ENCODE measurements around the gene ZBTB39. TPM values are rescaled to one million over a fixed set of nuclear protein-coding genes. Genes with fewer than 3 reads are reported as not detected.

Gene ZBTB39
- total RNA-seq, 1 experiment from 2014 or later: 31.2 TPM

GRCh38 chr12:56951582-56952339 lies 54.6 kb downstream of the ZBTB39 start:
- no peaks in the 10 kb centered on the region for H3K4me1 Mint-ChIP-seq
- H2BK5ac ChIP-seq (ENCODE audit: insufficient read length, low read length): no peak overlapping the region
- TF ChIP-seq, protein P1, sequence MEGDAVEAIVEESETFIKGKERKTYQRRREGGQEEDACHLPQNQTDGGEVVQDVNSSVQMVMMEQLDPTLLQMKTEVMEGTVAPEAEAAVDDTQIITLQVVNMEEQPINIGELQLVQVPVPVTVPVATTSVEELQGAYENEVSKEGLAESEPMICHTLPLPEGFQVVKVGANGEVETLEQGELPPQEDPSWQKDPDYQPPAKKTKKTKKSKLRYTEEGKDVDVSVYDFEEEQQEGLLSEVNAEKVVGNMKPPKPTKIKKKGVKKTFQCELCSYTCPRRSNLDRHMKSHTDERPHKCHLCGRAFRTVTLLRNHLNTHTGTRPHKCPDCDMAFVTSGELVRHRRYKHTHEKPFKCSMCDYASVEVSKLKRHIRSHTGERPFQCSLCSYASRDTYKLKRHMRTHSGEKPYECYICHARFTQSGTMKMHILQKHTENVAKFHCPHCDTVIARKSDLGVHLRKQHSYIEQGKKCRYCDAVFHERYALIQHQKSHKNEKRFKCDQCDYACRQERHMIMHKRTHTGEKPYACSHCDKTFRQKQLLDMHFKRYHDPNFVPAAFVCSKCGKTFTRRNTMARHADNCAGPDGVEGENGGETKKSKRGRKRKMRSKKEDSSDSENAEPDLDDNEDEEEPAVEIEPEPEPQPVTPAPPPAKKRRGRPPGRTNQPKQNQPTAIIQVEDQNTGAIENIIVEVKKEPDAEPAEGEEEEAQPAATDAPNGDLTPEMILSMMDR (conservative IDR thresholded peaks at IDR 0.05): no peak
- no peak overlapping the region for H3K27ac Mint-ChIP-seq
- no peaks in the 10 kb centered on the region for H3K27me3 ChIP-seq (ENCODE audit: insufficient read depth, low read length)
- no peak overlapping the region for H2AK5ac ChIP-seq (ENCODE audit: insufficient read length, low read length)
- H3K36me3 Mint-ChIP-seq (ENCODE audit: insufficient read depth in 1 of 3, low read depth in 3 of 3): peaks cover 0 to 4% (median 0%) of the 10 kb centered on the region in 3 experiments; a peak in 1 of 7 replicates
- no peak overlapping the region for H3K18ac ChIP-seq (ENCODE audit: insufficient read length, low read depth, low read length)
- H3T11ph ChIP-seq (ENCODE audit: low read length): no peak overlapping the region
- H3K27ac ChIP-seq (ENCODE audit: insufficient read length, low read depth, low read length): no peak overlapping the region
- H4K91ac ChIP-seq (ENCODE audit: insufficient read length, low read depth, low read length): no peak overlapping the region
- no peak overlapping the region for H4K8ac ChIP-seq (replicated peaks; ENCODE audit: insufficient read length, low read depth, low read length)
- H2BK15ac ChIP-seq (ENCODE audit: low read depth, low read length): no peak overlapping the region
- no peaks in the 10 kb centered on the region for H3K79me1 ChIP-seq (ENCODE audit: insufficient read depth, low read depth, low read length, poor library complexity, severe bottlenecking)
- H3K23me2 ChIP-seq (ENCODE audit: insufficient read length, low read depth, low read length, poor library complexity, severe bottlenecking): no peaks in the 10 kb centered on the region
- H2BK20ac ChIP-seq (ENCODE audit: low read depth, low read length, poor library complexity, severe bottlenecking): no peak overlapping the region
- H2BK12ac ChIP-seq (ENCODE audit: insufficient read length, low read depth, low read length): no peak overlapping the region
- H4K5ac ChIP-seq (ENCODE audit: insufficient read length, low read depth, low read length): no peak overlapping the region
- no peaks in the 10 kb centered on the region; the same call in 1 of the 2 replicates for H3K79me2 ChIP-seq (ENCODE audit: insufficient read depth, low read length)
- no peak overlapping the region for H3K4me3 Mint-ChIP-seq
- no peak overlapping the region for H2BK120ac ChIP-seq (ENCODE audit: low read depth, low read length, poor library complexity, severe bottlenecking)
- H4K20me1 ChIP-seq (ENCODE audit: control insufficient read depth, insufficient read depth, insufficient read length): no peaks in the 10 kb centered on the region
- no peak overlapping the region for H3K4me2 ChIP-seq (ENCODE audit: insufficient read depth, insufficient read length, low read length)
- H3K27me3 Mint-ChIP-seq (ENCODE audit: low read depth): peaks cover 6% of the 10 kb centered on the region
- no peaks in the 10 kb centered on the region for H3K9me3 ChIP-seq (ENCODE audit: control insufficient read depth, low read depth, low read length)
- no peak for DNase-seq
- H2AFZ ChIP-seq (ENCODE audit: low read length): no peak overlapping the region
- H3K9ac ChIP-seq (ENCODE audit: extremely low read depth, insufficient read length, low read length): no peak overlapping the region
- no peak overlapping the region for H3K14ac ChIP-seq (ENCODE audit: insufficient read depth, low read length)
- H3K23ac ChIP-seq (ENCODE audit: insufficient read length, low read depth, low read length): no peak overlapping the region
- no peaks in the 10 kb centered on the region for H3K4me1 ChIP-seq (ENCODE audit: insufficient read depth, low read length)
- H3K9me3 Mint-ChIP-seq: peaks cover 7 to 12% of the 10 kb centered on the region in 2 experiments; a peak in 3 of 5 replicates
- no CpG with 5 or more reads among the region's 11 CpGs for WGBS (ENCODE audit: extremely low coverage, insufficient read length, low lambda C conversion rate)
- no peak overlapping the region for H3K56ac ChIP-seq (ENCODE audit: insufficient read length, low read depth, low read length)
- H3K4ac ChIP-seq (ENCODE audit: low read depth, low read length): no peak overlapping the region
